ENCODE measurements around the gene HECTD4. TPM values are rescaled to one million over a fixed set of nuclear protein-coding genes. Genes with fewer than 3 reads are reported as not detected.

The HECTD4 gene
- total RNA-seq, 1 donor from 2014 or later, result 22.7 TPM

DNA sequence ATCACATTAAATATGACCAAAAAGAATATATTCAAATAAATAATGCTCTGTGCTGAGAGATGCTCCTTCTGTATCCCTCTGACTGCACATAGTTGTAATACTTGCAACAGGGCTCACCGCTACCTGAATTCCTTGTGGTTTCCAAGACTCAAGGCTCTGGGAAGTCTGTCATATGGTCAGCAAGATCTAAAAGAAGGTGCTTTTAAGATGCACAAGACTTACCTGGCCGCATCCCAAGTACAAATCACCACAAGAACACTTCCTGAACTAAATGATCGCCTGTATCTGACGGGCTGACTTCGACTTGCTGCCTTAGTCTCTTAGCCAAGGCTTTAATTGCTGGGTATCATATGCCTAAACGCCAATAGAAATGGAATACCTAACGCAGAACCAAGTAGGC is 67.2 kb downstream of the HECTD4 start:
- TF ChIP-seq, protein P1, sequence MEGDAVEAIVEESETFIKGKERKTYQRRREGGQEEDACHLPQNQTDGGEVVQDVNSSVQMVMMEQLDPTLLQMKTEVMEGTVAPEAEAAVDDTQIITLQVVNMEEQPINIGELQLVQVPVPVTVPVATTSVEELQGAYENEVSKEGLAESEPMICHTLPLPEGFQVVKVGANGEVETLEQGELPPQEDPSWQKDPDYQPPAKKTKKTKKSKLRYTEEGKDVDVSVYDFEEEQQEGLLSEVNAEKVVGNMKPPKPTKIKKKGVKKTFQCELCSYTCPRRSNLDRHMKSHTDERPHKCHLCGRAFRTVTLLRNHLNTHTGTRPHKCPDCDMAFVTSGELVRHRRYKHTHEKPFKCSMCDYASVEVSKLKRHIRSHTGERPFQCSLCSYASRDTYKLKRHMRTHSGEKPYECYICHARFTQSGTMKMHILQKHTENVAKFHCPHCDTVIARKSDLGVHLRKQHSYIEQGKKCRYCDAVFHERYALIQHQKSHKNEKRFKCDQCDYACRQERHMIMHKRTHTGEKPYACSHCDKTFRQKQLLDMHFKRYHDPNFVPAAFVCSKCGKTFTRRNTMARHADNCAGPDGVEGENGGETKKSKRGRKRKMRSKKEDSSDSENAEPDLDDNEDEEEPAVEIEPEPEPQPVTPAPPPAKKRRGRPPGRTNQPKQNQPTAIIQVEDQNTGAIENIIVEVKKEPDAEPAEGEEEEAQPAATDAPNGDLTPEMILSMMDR (IDR thresholded peaks at IDR 0.05; ENCODE audit: insufficient read depth, low read length, poor library complexity, severe bottlenecking), result no peak
- H3K4me3 ChIP-seq (ENCODE audit: low read depth, low read length), result no peak overlapping the region
- peak; percentile 23 for DNase-seq (ENCODE audit: low read depth)
- H3K27me3 ChIP-seq (ENCODE audit: control insufficient read depth, insufficient read depth, low read length), result no peaks in the 10 kb centered on the region
- no peaks in the 10 kb centered on the region for H3K36me3 ChIP-seq (ENCODE audit: control insufficient read depth, insufficient read depth, low read length)

DNA sequence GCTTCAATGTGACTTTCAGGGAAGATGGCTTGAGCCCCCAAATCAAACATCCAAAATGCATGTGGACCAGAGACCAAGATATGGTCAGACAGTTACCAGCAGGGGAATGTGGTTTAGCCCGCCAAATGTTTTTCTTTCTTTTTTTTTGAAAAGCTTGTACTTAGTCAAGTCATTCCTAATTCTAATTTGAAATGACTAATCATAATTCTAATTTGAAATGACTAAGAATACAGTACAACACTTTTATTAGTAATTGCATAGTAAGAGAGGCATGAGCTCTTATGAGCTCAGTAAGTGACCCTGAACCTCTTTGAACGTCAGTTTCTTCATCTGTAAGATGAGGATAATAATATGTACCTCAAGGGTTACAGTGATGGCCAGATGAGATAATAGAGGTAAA is 72.4 kb downstream of the HECTD4 start:
- Histone ChIP-seq H3K4me3 (ENCODE audit: low read depth, low read length) (no peak overlapping the region), H3K36me3 (ENCODE audit: control insufficient read depth, insufficient read depth, low read length) (no peaks in the 10 kb centered on the region), H3K27me3 (ENCODE audit: control insufficient read depth, insufficient read depth, low read length) (no peaks in the 10 kb centered on the region)
- TF ChIP-seq, protein P1 (IDR thresholded peaks at IDR 0.05; ENCODE audit: insufficient read depth, low read length, poor library complexity, severe bottlenecking), result no peak
- no peak for DNase-seq (ENCODE audit: low read depth)

DNA sequence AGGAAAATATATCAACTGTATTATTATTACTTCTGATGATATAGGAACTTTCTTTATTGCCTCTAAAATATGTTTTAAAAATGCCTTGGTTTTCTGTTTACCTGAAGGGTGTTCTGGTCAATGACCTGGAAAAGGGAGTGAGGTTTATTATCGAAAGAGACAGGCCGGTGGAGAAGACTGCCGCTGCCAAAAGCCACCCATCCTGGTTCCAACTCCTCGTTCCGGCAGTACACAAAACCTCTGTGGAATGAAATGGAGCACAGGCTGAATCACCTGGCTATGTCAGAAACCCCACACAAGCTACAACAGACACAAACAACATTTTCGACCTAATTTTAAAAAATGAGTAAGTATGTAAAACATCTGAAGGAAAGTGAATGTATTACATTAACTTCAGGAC is 73.6 kb downstream of the HECTD4 start:
- H3K27me3 ChIP-seq (ENCODE audit: control insufficient read depth, insufficient read depth, low read length), result no peaks in the 10 kb centered on the region
- no peak overlapping the region for H3K4me3 ChIP-seq (ENCODE audit: low read depth, low read length)
- DNase-seq (ENCODE audit: low read depth), result no peak
- H3K36me3 ChIP-seq (ENCODE audit: control insufficient read depth, insufficient read depth, low read length), result no peaks in the 10 kb centered on the region
- TF ChIP-seq, protein P1 (IDR thresholded peaks at IDR 0.05; ENCODE audit: insufficient read depth, low read length, poor library complexity, severe bottlenecking), result no peak

DNA sequence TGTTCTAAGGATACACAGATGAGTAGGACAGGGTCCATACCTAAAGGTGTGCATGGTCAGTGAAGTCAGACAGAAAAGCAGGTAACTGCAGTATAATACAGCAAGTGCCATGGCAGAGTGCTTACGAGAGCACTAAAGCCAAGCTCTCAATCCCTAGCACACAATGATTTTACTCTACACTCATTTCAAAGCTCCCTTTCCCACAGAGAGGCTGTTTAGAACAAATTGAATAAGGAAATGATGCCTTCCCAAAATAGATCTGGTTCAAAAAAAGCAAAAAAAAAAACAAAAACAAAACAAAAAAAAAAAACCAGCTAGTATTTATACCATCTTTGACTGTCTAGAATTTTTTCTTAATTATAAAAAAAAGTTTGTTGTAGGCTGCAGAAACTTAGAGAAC is 74.1 kb downstream of the HECTD4 start:
- no peak overlapping the region for H3K4me3 ChIP-seq (ENCODE audit: low read depth, low read length)
- no peaks in the 10 kb centered on the region for H3K27me3 ChIP-seq (ENCODE audit: control insufficient read depth, insufficient read depth, low read length)
- TF ChIP-seq, protein P1 (IDR thresholded peaks at IDR 0.05; ENCODE audit: insufficient read depth, low read length, poor library complexity, severe bottlenecking), result no peak
- H3K36me3 ChIP-seq (ENCODE audit: control insufficient read depth, insufficient read depth, low read length), result no peaks in the 10 kb centered on the region
- DNase-seq (ENCODE audit: low read depth), result no peak

DNA sequence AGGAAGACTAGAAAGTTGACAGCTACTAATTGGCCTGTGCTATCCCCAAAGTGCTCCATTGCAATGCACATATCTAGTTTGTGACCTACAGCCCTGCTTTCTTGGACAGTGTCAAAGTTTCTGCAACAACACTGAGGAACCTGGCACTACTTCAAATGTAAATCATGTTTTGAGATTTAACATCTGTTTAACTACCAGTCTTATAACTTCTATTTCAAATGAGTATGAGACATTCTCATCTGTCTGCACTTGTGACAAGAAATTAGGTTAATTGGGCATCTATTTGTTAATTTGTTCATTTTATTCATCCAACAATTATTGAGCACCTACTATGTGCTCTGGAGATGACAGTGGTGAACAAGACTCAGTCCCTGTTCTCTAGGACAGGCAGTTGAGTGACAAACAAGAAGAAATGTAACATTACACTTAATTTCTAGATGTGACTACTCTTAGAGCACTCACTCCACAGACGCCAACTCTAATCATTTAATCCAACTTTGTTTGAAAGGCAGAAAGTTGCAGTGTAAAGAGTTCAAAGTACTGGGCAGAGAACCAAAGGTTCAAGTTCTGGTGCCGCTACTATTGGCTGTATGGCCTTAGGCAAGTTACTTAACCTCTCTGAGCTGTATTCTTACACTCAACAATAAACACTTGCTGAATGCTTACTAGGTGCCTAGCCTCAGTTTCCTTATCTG is 74.8 kb downstream of the HECTD4 start:
- no peaks in the 10 kb centered on the region for H3K36me3 ChIP-seq (ENCODE audit: control insufficient read depth, insufficient read depth, low read length)
- no peaks in the 10 kb centered on the region for H3K27me3 ChIP-seq (ENCODE audit: control insufficient read depth, insufficient read depth, low read length)
- TF ChIP-seq, protein P1 (IDR thresholded peaks at IDR 0.05; ENCODE audit: insufficient read depth, low read length, poor library complexity, severe bottlenecking), result no peak
- no peak for DNase-seq (ENCODE audit: low read depth)
- H3K4me3 ChIP-seq (ENCODE audit: low read depth, low read length), result no peak overlapping the region

DNA sequence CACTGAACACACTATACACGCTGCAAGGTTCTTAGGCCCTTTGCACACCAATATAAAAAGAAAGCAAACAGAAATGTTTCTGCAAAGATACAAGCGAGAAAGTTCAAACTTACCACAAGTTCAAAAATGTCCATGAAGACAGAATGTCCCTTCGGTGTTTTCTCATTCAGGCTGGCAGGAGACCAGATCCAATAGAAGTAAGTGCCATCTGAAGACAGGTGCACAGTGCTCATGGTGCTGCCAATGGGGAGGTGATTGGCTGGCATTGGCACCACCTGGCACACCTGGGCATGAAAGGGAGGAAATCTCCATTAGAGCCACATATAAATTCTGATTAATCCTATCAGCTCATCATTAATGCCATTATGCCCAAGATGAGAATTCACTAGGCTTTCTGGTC is 76.3 kb downstream of the HECTD4 start:
- no peak for DNase-seq (ENCODE audit: low read depth)
- Histone ChIP-seq H3K4me3 (ENCODE audit: low read depth, low read length) (no peak overlapping the region), H3K36me3 (ENCODE audit: control insufficient read depth, insufficient read depth, low read length) (no peaks in the 10 kb centered on the region), H3K27me3 (ENCODE audit: control insufficient read depth, insufficient read depth, low read length) (no peaks in the 10 kb centered on the region)
- TF ChIP-seq, protein P1 (IDR thresholded peaks at IDR 0.05; ENCODE audit: insufficient read depth, low read length, poor library complexity, severe bottlenecking), result no peak
